GM12875 (cell line): ENCODE results near the gene GALNT18.

Source experiments
- H3K4me3 ChIP-seq: one replicate; pipeline ENCODE4 v1.5.1; 2011; ENCODE audit warnings: low read depth, low read length, control low read depth
- CTCF ChIP-seq: IDR thresholded peaks from 2 replicates; pipeline ENCODE4 v1.5.1; 2011; ENCODE audit warnings: low read depth, mild to moderate bottlenecking, control low read depth, inconsistent platforms, low read length, moderate library complexity, borderline replicate concordance; ENCODE audit not compliant: insufficient read depth

GALNT18 gene

GRCh38 chr11:11389238-11389637 is 232.6 kb downstream of the GALNT18 start:
- TF ChIP-seq CTCF, result no peak
- H3K4me3 ChIP-seq, result no peak overlapping the region

DNA sequence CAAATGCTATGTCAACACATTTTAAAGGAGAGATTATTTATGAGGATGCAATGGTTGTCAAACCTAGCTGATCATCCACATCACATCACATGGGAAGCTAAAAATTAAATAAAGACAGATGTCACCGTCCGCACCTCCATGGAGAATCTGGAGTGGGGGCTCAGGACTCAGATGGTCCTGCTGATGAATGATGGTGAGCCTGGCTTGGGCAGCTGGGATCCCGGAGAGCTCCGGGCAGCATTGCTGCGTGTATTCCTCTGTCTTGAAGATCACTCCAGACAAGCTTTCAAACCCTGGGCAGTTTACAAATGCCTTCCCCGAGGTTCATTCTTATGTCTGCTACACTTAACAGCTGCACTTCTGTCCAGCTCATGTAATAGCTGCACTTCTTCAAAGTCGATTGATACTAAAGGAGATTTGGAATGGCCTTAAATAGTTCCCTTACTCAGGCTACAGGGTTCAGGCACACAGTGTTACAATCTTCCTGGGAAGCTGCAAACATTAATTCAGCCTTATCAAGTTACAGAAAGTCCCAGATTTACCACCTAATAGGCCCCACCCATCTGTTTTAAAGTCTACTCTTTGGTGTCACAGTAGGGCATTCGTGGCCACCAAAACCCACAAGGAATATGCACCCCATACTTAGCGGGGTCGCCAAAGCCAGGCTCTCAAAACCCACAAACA is 234.0 kb downstream of the GALNT18 start:
- no peak for TF ChIP-seq CTCF
- H3K4me3 ChIP-seq, result no peak overlapping the region

DNA sequence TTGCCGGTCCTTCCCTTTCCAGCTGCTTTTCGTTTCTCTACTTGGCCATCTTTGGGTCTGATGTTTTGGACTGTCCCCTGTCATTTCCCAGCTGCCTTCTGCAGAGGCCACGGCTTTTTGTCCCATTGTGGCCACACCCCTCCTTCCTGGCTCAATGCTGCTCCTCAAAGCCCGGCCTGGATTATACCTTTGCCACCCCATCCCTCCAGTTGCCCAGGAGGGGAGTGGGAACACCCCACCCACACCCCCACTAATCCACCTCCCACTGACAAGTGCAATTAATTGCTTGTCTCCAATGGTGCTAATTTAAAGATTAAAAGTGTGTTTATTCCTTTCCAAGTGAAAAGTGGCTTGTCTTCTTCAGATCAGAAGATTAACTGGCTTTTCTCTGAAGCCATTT is 234.6 kb downstream of the GALNT18 start:
- no peak overlapping the region for H3K4me3 ChIP-seq
- no peak for TF ChIP-seq CTCF

DNA sequence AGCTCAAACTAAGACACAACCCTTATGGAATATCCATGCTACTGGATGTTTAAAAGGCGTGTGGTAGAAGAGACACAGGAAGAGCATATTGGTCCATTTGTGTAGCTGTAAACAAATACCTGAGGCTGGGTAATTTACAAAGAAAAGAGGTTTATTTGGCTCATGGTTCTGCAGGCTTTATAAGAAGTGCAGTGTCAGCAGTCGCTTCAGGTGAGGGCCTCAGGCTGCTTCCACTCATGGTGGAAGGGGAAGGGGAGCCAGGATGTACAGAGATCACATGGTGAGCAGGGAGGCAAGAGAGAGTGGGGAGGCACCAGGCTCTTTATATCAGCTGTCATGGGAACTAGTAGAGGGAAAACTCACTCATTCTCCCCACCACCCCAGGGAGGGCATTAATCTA is 237.0 kb downstream of the GALNT18 start:
- TF ChIP-seq CTCF, result no peak
- H3K4me3 ChIP-seq, result no peak overlapping the region

DNA sequence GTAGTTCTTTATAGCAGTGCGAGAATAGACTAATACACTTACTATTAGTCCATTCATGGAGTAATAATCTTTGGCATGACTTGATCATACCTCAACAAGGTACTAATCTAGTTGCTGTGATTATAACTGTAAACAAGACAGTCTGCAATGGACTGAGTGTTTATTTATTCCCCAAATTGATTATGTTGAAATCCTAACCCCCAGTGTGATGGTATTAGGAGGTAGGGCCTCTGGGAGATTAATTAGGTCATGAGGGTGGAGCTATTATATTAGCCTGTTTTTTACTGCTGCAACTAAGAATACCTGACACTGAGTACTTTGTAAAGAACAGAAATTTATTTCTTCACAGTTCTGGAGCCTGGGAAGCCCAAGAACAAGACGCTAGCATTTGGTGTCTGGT is 237.8 kb downstream of the GALNT18 start:
- no peak overlapping the region for H3K4me3 ChIP-seq
- TF ChIP-seq CTCF, result no peak

DNA sequence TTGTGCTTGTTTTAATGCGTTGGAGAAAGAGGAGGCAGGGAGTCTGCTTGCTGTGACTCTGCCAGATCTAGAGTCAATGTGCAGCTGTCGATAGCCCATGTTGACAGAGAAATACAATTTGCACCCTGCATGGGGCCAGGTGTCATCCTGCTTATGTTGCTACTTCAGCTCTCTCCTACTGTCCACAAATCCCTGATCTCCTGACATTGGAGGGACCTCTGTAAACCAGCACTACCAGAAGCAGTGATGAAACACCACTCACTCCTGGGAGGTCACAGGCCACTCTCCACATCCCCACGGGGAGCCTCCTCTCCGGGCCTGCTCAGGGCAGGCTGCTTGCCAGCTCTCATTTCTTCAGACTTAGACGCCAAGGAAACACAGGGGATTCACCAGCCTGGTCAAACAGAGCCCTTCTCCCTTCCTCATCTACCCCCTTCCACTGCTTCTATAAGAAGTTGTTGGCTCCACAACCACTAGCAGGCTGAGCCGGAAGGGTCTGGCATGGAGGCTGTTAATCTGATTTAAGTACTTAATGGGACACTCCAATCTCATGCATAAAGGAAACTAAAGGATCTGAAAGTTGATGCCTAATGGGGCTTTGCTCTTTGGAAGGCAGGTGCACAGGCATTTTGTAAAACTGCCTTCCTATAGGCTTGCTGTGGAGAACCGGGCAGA is 238.8 kb downstream of the GALNT18 start:
- no peak for TF ChIP-seq CTCF
- H3K4me3 ChIP-seq, result no peak overlapping the region
